ENCODE results near the gene TAF4.

TAF4 gene

DNA sequence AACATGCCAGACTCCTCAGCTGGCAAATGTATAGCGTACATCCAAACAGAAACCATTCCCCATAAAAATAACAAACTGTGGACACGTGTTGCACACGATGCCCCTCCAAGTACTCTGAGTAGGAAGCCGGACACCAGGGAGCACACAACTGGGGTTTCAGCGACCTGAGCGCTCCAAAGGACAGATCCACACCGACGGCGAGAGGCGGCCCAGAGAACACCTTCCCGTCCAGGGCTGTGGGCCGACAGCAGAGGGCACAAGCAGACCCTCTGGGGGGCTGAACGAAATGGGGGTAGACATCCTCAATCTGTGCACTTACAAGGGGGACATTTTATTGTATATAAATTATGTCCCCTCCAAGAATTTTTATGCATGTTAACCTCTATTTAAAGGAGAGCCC, 24.7 kb downstream of the TAF4 start:
- DNase-seq: no peak
- Mint-ChIP-seq H3K27ac (no peak overlapping the region), H3K9me3 (no peaks in the 10 kb centered on the region), H3K36me3 (ENCODE audit: insufficient read depth) (no peaks in the 10 kb centered on the region), H3K27me3 (no peaks in the 10 kb centered on the region), H3K4me1 (ENCODE audit: low read depth in 2 of 2) (peaks cover 42 to 54% of the 10 kb centered on the region in 2 donors), H3K4me3 (no peak overlapping the region)
- ATAC-seq (replicated peaks): no peak

DNA sequence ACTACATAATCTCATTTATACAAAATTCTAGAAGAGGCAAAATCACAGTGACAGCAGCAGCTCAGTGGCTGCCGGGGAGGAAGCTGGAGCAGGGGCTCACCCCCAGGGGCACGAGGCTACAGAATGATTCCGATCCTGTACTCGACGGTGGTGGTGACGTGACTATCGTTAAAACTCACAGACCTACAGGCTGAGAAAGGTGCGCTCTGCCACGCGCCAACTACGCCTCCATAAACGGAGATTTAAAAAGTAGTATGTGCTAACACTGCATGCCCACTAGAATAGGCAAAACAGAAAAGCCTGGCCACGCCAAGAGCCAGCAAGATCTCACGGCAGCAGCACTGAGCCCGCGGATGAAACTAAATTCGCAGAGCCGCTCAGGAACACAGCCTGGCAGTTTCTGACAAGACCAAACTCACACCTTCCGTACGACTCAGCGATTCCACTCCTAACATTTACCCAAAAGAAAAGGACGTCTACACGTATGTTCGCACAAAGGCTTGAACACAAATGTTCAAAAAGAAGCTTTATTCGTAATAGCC, 25.2 kb downstream of the TAF4 start:
- H3K4me3 Mint-ChIP-seq: no peak overlapping the region
- H3K36me3 Mint-ChIP-seq (ENCODE audit: insufficient read depth): no peaks in the 10 kb centered on the region
- H3K27ac Mint-ChIP-seq: no peak overlapping the region
- no peak for ATAC-seq (replicated peaks)
- H3K9me3 Mint-ChIP-seq: no peaks in the 10 kb centered on the region
- no peaks in the 10 kb centered on the region for H3K27me3 Mint-ChIP-seq
- no peak for DNase-seq
- H3K4me1 Mint-ChIP-seq (ENCODE audit: low read depth in 2 of 2): peaks cover 42 to 49% of the 10 kb centered on the region in 2 donors

DNA sequence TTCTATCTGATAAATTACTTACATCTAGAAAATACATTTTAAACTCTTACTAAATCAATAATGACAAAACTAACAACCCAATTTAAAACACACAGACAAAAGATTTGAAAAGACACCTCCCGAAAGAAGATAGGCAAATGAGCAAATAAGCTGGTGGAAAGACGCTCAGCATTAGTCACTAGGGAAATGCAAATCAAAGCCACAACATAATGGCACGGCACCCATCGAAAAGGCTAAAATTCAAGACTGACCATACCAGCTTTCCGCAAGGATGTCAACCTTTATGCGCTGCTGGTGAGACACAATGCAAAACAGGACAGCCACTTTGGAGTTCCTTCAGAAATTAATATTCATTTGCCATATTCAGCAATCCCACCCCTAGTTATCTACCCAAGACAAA, 25.9 kb downstream of the TAF4 start:
- ATAC-seq (replicated peaks) (no peak), DNase-seq (no peak)
- Mint-ChIP-seq H3K27ac (peak overlapping the region in 1 of 2 donors; percentile 19), H3K4me1 (ENCODE audit: low read depth in 2 of 2) (peaks cover 38 to 46% of the 10 kb centered on the region in 2 donors), H3K36me3 (ENCODE audit: insufficient read depth) (no peaks in the 10 kb centered on the region), H3K9me3 (no peaks in the 10 kb centered on the region), H3K27me3 (no peaks in the 10 kb centered on the region), H3K4me3 (no peak overlapping the region)

DNA sequence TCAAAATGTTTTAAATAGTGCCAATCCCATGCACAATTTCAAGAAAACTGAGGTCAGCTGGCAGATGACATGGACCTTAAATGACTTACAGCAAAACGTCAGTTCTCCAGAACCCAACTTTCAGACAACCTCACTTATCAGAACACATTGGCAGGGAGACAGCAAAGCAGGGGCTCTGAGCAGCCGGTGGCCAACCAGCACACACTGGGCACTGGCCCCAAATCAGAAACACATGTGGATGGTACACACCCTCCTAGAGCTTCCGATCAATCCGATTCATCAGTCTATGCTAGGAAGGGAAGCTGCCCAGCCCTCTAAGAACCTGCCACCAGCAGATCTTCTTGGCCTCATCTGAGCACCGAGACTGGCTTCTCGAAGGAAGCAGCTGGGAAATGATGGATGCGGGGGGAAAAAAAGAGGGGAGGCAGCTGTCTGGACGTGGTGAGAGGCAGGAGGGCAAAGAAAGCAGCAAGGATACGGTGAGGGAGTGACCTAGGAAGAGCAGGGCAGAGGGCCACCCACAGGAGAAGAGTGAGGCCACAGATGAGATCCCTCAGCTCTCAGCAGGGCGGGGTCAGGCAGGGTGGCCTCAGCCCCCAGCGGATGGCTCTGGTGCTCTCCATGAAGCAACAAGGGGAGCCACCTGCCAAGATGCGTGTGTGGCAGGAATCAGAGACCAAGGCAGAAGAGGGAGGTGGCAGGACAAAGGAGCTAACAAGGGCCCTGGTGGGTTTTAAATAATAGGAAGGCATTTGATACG, 32.9 kb downstream of the TAF4 start:
- Mint-ChIP-seq H3K27me3 (no peaks in the 10 kb centered on the region), H3K36me3 (ENCODE audit: insufficient read depth) (no peaks in the 10 kb centered on the region), H3K4me1 (ENCODE audit: low read depth in 2 of 2) (peaks cover 40 to 53% of the 10 kb centered on the region in 2 donors), H3K27ac (peak overlapping the region; percentile 88 to 91), H3K9me3 (no peaks in the 10 kb centered on the region), H3K4me3 (no peak overlapping the region)
- ATAC-seq (replicated peaks) (no peak), DNase-seq (no peak)

DNA sequence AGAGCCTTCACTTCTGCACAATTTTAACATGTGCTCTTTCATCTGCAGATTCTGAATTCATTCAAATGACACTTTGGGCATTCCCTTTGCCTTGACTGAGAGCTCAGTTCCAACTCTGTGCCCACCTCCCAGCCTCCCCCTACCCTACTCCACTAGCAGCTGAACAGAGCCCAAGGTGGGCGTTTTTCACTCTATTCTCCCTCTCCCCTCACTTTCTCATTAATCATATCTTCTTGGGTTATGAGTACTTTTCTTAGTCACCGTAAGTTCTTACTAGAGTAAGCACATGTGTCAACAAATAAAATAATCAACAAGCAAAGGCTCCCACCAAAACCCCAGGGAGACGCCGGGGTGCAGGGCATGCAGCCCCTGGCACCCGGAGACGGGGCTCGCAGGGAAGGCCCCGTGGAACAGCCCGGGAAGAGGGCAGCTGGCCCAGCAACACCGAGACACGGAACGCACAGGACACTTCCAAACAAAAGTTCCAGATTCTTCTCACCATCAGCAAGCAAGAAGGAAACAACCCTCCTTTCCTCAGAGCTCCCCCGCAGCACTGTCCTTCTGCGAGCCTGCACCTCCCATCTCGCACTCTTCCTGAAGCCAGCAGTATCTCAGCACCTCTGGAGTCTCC, 34.1 kb downstream of the TAF4 start:
- no peaks in the 10 kb centered on the region for H3K27me3 Mint-ChIP-seq
- DNase-seq (no peak), ATAC-seq (replicated peaks) (no peak)
- H3K27ac Mint-ChIP-seq: peak overlapping the region; percentile 88 to 91
- H3K9me3 Mint-ChIP-seq: no peaks in the 10 kb centered on the region
- H3K4me1 Mint-ChIP-seq (ENCODE audit: low read depth in 2 of 2): peaks cover 44 to 51% of the 10 kb centered on the region in 2 donors
- H3K4me3 Mint-ChIP-seq: peak overlapping the region; percentile 21 to 37
- H3K36me3 Mint-ChIP-seq (ENCODE audit: insufficient read depth): peaks cover 4% of the 10 kb centered on the region

DNA sequence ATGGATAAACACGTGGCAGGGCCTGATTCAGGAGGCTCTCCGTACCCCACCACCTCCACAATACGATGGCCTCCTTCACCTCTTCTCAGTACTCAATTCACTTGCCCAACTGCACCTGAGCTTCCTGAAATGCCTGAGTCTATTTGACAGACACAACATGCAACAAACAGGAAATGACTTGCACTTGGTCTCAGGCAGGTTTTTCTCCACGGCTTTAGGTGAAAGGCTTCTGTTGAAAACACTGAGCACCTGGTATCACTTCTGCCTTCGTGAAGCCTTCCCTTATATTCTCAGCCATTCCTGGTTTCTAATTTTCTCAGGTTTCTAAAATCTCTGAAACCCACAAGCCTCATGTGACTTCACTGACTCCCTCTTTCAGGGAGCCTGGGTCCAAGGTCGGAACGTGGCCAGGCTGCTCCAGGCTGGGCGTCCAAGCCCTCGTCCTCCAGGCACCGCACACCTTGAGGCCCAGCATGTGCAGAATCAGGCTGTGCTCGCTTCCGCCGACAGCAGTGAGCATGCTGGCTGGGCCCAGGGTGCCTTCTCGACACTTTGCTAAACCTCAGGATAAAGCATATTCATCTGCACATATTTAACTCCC, 34.7 kb downstream of the TAF4 start:
- Mint-ChIP-seq H3K36me3 (ENCODE audit: insufficient read depth) (peaks cover 4% of the 10 kb centered on the region), H3K27ac (peak overlapping the region; percentile 88 to 91), H3K9me3 (no peaks in the 10 kb centered on the region), H3K4me3 (peak overlapping the region; percentile 21 to 37), H3K27me3 (no peaks in the 10 kb centered on the region), H3K4me1 (ENCODE audit: low read depth in 2 of 2) (peaks cover 48 to 54% of the 10 kb centered on the region in 2 donors)
- peak in 1 of 3 experiments; percentile 7 for DNase-seq
- ATAC-seq (replicated peaks): peak; percentile 62

DNA sequence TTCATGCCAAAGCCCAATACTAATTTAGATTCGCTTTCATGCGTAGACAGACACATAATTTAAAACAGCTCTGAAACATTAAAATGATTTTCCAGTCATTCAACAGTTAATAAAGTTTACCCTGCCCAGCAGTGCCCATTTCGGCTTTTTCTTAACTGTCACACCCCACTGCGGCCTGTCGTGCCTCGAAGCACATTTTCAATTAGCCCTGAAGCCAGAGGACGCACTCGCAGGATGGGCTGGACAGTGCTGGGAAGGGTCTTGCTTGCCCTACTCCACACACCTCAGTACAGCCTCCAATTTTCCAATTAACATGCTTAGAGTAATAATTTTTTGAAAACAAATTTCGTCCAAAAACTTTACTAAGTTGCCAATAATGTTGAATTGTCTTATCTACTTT, 35.3 kb downstream of the TAF4 start:
- peak overlapping the region; percentile 88 to 91 for H3K27ac Mint-ChIP-seq
- no peaks in the 10 kb centered on the region for H3K27me3 Mint-ChIP-seq
- H3K9me3 Mint-ChIP-seq: no peaks in the 10 kb centered on the region
- peak overlapping the region; percentile 21 to 37 for H3K4me3 Mint-ChIP-seq
- peaks cover 4% of the 10 kb centered on the region for H3K36me3 Mint-ChIP-seq (ENCODE audit: insufficient read depth)
- no peak for DNase-seq
- no peak for ATAC-seq (replicated peaks)
- H3K4me1 Mint-ChIP-seq (ENCODE audit: low read depth in 2 of 2): peaks cover 53 to 60% of the 10 kb centered on the region in 2 donors

DNA sequence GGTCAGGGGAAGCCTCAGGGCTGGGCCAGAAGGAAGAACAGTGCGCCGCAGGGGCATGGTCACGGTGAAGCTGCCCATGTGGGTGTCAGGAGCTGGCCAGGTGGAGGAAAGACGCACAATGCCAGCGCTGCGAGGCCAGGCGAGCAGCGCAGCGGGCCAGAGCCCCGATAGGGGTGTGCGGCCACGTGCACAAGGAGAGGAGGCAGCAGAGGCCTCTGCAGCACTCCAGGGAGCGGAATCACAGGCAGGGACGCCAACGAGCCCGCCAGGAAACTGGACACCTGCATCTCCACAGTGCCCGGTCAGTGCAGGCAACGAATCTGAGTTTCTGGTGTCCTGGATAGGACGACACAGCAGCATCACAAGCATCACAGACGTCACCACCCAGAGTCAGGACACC, 35.7 kb downstream of the TAF4 start:
- peaks cover 55 to 61% of the 10 kb centered on the region in 2 donors for H3K4me1 Mint-ChIP-seq (ENCODE audit: low read depth in 2 of 2)
- no peak for DNase-seq
- peak overlapping the region in 1 of 2 donors; percentile 88 for H3K27ac Mint-ChIP-seq
- ATAC-seq (replicated peaks): no peak
- peaks cover 4% of the 10 kb centered on the region for H3K36me3 Mint-ChIP-seq (ENCODE audit: insufficient read depth)
- no peaks in the 10 kb centered on the region for H3K27me3 Mint-ChIP-seq
- no peaks in the 10 kb centered on the region for H3K9me3 Mint-ChIP-seq
- H3K4me3 Mint-ChIP-seq: no peak overlapping the region

DNA sequence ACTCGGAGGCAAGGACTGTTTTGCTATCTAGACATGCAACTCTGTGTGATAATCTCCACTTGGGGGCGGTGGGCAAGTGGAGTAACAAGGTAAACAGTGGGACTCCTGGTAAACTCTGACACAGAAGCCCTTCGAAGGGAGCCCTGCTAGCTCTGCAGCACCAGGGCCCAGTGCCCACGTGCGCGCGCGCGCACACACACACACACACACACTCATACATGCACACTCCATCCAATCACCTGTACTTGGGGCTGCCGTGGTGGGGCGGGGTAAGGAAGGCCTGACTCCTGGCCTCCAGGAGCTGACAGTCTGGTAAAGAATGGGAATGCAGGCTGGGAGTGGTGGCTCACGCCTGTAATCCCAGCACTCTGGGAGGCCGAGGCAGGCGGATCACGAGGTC, 36.4 kb downstream of the TAF4 start:
- H3K36me3 Mint-ChIP-seq (ENCODE audit: insufficient read depth): peaks cover 4% of the 10 kb centered on the region
- H3K4me3 Mint-ChIP-seq: no peak overlapping the region
- H3K27ac Mint-ChIP-seq: peak overlapping the region in 1 of 2 donors; percentile 58
- H3K9me3 Mint-ChIP-seq: no peaks in the 10 kb centered on the region
- H3K27me3 Mint-ChIP-seq: no peaks in the 10 kb centered on the region
- ATAC-seq (replicated peaks) (no peak), DNase-seq (no peak)
- peaks cover 55 to 66% of the 10 kb centered on the region in 2 donors for H3K4me1 Mint-ChIP-seq (ENCODE audit: low read depth in 2 of 2)

DNA sequence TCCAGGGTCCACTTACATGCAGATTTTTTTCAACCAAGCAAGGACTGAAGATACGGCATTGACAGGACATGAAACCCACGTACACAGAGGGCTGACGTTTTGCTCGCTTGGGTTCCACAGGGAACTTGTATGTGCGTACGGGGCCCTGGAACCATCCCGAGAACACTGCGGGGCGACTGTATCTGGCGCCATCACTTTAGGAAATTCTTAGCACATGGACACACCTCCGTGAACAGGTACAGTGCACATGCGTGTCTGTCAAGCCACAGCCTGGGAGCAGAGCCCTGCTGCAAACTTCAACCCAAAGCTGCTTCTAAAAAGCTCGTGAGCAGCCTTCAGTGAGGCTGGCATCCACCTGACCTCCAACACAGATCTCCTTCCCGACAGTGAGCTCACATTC, 37.3 kb downstream of the TAF4 start:
- no peaks in the 10 kb centered on the region for H3K9me3 Mint-ChIP-seq
- no peak overlapping the region for H3K4me3 Mint-ChIP-seq
- ATAC-seq (replicated peaks) (no peak), DNase-seq (no peak)
- peak overlapping the region; percentile 41 to 58 for H3K27ac Mint-ChIP-seq
- H3K27me3 Mint-ChIP-seq: no peaks in the 10 kb centered on the region
- peaks cover 58 to 70% of the 10 kb centered on the region in 2 donors for H3K4me1 Mint-ChIP-seq (ENCODE audit: low read depth in 2 of 2)
- H3K36me3 Mint-ChIP-seq (ENCODE audit: insufficient read depth): peaks cover 4% of the 10 kb centered on the region

DNA sequence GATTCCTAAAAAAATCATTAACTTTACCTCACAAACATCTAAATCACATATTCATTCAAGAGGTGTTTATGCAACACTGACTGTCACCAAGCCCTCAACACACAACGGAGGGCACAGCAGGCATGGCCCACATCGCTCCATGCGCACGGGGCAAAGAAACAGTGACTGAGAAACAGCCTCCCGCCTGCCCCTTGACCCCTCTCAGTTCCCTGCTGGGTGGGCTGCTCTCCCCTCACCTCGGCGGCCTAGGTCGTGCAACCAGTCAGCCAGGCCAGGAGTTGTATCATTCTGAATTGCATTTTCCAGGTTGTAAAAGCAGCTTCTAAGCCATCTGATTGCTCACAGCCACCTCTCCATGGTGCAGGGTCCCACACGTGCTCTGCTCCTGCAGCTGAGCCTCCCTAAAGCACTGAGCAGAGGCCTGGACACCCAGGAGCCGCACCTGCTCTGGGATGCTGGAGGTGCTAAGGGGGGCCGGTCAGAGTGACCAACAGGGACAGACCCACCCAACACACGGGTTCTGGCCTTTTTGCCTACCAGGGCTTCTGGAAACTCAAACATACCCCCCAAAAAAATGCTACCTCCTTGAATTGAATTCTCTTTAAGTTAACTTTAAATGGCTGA, 37.9 kb downstream of the TAF4 start:
- H3K9me3 Mint-ChIP-seq: no peaks in the 10 kb centered on the region
- no peak overlapping the region for H3K4me3 Mint-ChIP-seq
- peak overlapping the region; percentile 31 to 41 for H3K27ac Mint-ChIP-seq
- H3K4me1 Mint-ChIP-seq (ENCODE audit: low read depth in 2 of 2): peaks cover 57 to 69% of the 10 kb centered on the region in 2 donors
- no peak for ATAC-seq (replicated peaks)
- no peaks in the 10 kb centered on the region for H3K27me3 Mint-ChIP-seq
- H3K36me3 Mint-ChIP-seq (ENCODE audit: insufficient read depth): peaks cover 4% of the 10 kb centered on the region
- no peak for DNase-seq

DNA sequence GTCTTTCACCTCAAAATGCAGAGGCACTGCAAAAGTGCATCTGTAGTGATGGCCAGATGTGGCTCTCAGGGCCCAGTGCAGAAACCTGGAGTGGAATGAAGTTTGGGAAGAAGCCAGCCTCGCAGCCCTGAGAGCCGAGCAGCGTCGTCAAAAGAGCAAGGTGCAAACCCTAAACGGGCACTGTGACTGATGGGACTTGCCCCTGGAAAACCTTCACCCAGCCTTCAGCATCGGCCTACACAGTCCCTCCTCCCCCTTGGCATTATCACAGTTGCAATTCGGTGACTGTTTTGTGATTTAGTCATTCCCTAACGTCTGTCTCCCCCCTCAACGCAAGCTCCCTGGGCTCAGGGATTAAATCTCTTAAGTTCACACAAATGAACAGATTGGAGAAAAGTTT, 38.6 kb downstream of the TAF4 start:
- no peak for DNase-seq
- peaks cover 4% of the 10 kb centered on the region for H3K36me3 Mint-ChIP-seq (ENCODE audit: insufficient read depth)
- no peaks in the 10 kb centered on the region for H3K9me3 Mint-ChIP-seq
- no peak overlapping the region for H3K4me3 Mint-ChIP-seq
- no peak for ATAC-seq (replicated peaks)
- no peak overlapping the region for H3K27ac Mint-ChIP-seq
- H3K27me3 Mint-ChIP-seq: no peaks in the 10 kb centered on the region
- H3K4me1 Mint-ChIP-seq (ENCODE audit: low read depth in 2 of 2): peaks cover 53 to 66% of the 10 kb centered on the region in 2 donors

DNA sequence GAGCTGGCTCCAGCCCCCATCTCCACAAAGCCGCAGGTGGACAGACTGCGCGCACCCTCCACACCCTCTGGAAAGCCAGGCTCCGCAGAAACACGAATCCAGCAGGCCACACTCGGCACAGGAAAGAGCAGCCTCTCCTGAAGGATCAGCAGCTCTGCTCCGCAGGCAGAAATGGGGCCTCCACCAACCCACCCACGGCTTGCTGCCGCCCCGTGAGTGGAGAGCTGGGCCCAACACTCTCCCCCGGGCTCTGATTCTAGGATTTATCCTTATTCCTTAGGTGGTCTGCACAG, 39.2 kb downstream of the TAF4 start:
- Mint-ChIP-seq H3K4me3 (no peak overlapping the region), H3K4me1 (ENCODE audit: low read depth in 2 of 2) (peaks cover 47 to 59% of the 10 kb centered on the region in 2 donors), H3K36me3 (ENCODE audit: insufficient read depth) (peaks cover 4% of the 10 kb centered on the region), H3K27me3 (no peaks in the 10 kb centered on the region), H3K9me3 (no peaks in the 10 kb centered on the region), H3K27ac (peak overlapping the region in 1 of 2 donors; percentile 10)
- DNase-seq: no peak
- ATAC-seq (replicated peaks): no peak
